HepG2 (cell line): ENCODE data around the gene LRBA.

ENCODE experiments used
- ATF3 ChIP-seq: sonication (generic); formaldehyde crosslinking; IDR thresholded peaks from 2 replicates; pipeline ENCODE4 v1.4.0; 2020; ENCODE audit warnings: missing genetic modification reagents
- CTCF ChIP-seq: sonication (generic); formaldehyde crosslinking; IDR thresholded peaks from 2 replicates; pipeline ENCODE4 v1.5.0; 2020; ENCODE audit warnings: mild to moderate bottlenecking, missing genetic modification reagents, moderate library complexity
- HNF4G ChIP-seq, 2 experiments: sonication (generic) in 1 of 2; formaldehyde crosslinking in 1 of 2; IDR thresholded peaks; 2 replicates each; pipeline versions ENCODE4 v1.4.0 to v1.6.1; 2011 to 2020; ENCODE audit warnings: borderline replicate concordance in 2 of 2, low read depth in 2 of 2, mild to moderate bottlenecking in 2 of 2, low read length in 1 of 2, missing genetic modification reagents in 1 of 2, moderate library complexity in 1 of 2
- PATZ1 ChIP-seq: sonication (generic); formaldehyde crosslinking; IDR thresholded peaks from 2 replicates; pipeline ENCODE4 v1.4.0; 2020; ENCODE audit warnings: missing genetic modification reagents
- SMAD1 ChIP-seq: sonication (generic); formaldehyde crosslinking; IDR thresholded peaks from 2 replicates; pipeline ENCODE4 v1.4.0; 2020; ENCODE audit warnings: missing genetic modification reagents, low read depth, mild to moderate bottlenecking, borderline replicate concordance
- SP2 ChIP-seq: sonication (generic); formaldehyde crosslinking; IDR thresholded peaks from 2 replicates; pipeline ENCODE4 v1.5.1; 2020; ENCODE audit warnings: mild to moderate bottlenecking, missing genetic modification reagents
- ZNF609 ChIP-seq: sonication (generic); formaldehyde crosslinking; IDR thresholded peaks from 2 replicates; pipeline ENCODE4 v1.4.0; 2020; ENCODE audit warnings: mild to moderate bottlenecking, missing genetic modification reagents, borderline replicate concordance

- TF ChIP-seq ZNF609, result no peak
- no peak for TF ChIP-seq ATF3 (CRISPR knock-in tag)
- TF ChIP-seq SP2 (CRISPR knock-in tag), result no peak
- TF ChIP-seq CTCF (CRISPR knock-in tag), result no peak
- TF ChIP-seq HNF4G (IDR thresholded peaks at IDR 0.05; ENCODE audit: borderline replicate concordance, low read depth, low read length), result no peak
- TF ChIP-seq HNF4G (CRISPR knock-in tag; IDR thresholded peaks at IDR 0.05; ENCODE audit: borderline replicate concordance, low read depth), result no peak
- TF ChIP-seq PATZ1 (CRISPR knock-in tag), result no peak
- TF ChIP-seq SMAD1 (CRISPR knock-in tag), result no peak
Observed at GRCh38 chr4:150971901-150972300, 43.2 kb downstream of the LRBA start.
